Left ventricle myocardium inferior (tissue), 1 donor: Measurements from ENCODE around the gene ALOX5. TPM values are rescaled to one million over a fixed set of nuclear protein-coding genes. Genes with fewer than 3 reads are reported as not detected.

Experiments
- DNase-seq: peaks from one replicate; pipeline ENCODE4 v3.0.0-alpha.2; 2020
- H3K27ac ChIP-seq: fragments of 200-600 bp; replicated peaks from 2 replicates; pipeline ENCODE4 v1.8.0; 2021
- H3K27me3 ChIP-seq: fragments of 200-600 bp; 2 replicates; pipeline ENCODE4 v1.8.0; 2021; ENCODE audit warnings: low read depth
- H3K36me3 ChIP-seq: fragments of 200-600 bp; 2 replicates; pipeline ENCODE4 v1.8.0; 2021
- H3K4me1 ChIP-seq: fragments of 200-600 bp; 2 replicates; pipeline ENCODE4 v1.8.0; 2021
- H3K4me3 ChIP-seq: fragments of 200-600 bp; 2 replicates; pipeline ENCODE4 v1.8.0; 2021; ENCODE audit warnings: mild to moderate bottlenecking, moderate library complexity
- H3K9me3 ChIP-seq: fragments of 200-600 bp; replicated peaks from 2 replicates; pipeline ENCODE4 v1.8.0; 2021
- CTCF ChIP-seq: fragments of 200-600 bp; IDR thresholded peaks from 2 replicates; pipeline ENCODE4 v1.8.0; 2021; ENCODE audit warnings: antibody characterized with exemption, mild to moderate bottlenecking, borderline replicate concordance
- intact Hi-C: fragments of 100-400 bp; cut with micrococcal nuclease; formaldehyde crosslinking; loops from one replicate; pipeline ENCODE4 v1.11.0; 2022
- total RNA-seq: library from RNA; stranded (reverse); fragmentation: NEBNext Ultra II Directional; extraction: Animal tissue kit (Norgen Biotek cat#: 25700); gene quantifications from one replicate; pipeline ENCODE4 v1.2.1, GENCODE V29; 2021
- donor health status: DM: no; HTN: yes; CAD: no; lungs with severe emphysema.

ALOX5 gene
- total RNA-seq, 1 donor from 2014 or later = 3.2 TPM

- no peak for DNase-seq
Observed at GRCh38 chr10:45428611-45429510, 54.8 kb downstream of the ALOX5 start.

DNA sequence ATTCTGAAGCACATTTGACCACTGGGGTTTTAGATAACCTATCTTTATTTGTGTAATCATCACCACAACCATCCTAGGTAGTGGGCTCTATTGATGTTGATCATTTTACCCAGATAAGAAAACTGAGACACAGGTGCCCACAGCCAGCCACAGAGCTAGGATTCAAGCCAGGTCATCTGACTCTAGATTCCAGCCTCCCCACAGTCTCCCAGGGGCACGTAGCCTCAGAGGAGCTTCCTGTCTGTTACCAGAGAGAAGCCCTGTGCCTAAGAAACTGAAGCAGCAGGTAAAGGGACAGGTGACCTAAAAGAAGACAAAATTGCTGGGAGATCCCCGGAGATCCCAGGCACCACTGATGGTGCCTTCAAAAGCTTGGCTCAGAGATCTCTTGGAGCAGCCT is 55.8 kb downstream of the ALOX5 start:
- H3K4me3 ChIP-seq = no peak overlapping the region
- peaks cover 36% of the 10 kb centered on the region for H3K27me3 ChIP-seq
- peaks cover 14% of the 10 kb centered on the region for H3K4me1 ChIP-seq
- DNase-seq = no peak
- H3K36me3 ChIP-seq = no peaks in the 10 kb centered on the region
- intact Hi-C loops = no loop called here
- TF ChIP-seq CTCF = no peak
- H3K27ac ChIP-seq = no peak overlapping the region
- no peaks in the 10 kb centered on the region for H3K9me3 ChIP-seq

More at GRCh38 chr10:45428611-45429510, 54.8 kb downstream of the ALOX5 start:
- no peaks in the 10 kb centered on the region for H3K36me3 ChIP-seq
- H3K9me3 ChIP-seq = no peaks in the 10 kb centered on the region
- intact Hi-C loops = no loop called here
- no peak overlapping the region for H3K27ac ChIP-seq
- H3K27me3 ChIP-seq = peaks cover 36% of the 10 kb centered on the region
- H3K4me3 ChIP-seq = no peak overlapping the region
- peaks cover 14% of the 10 kb centered on the region for H3K4me1 ChIP-seq
- no peak for TF ChIP-seq CTCF

DNA sequence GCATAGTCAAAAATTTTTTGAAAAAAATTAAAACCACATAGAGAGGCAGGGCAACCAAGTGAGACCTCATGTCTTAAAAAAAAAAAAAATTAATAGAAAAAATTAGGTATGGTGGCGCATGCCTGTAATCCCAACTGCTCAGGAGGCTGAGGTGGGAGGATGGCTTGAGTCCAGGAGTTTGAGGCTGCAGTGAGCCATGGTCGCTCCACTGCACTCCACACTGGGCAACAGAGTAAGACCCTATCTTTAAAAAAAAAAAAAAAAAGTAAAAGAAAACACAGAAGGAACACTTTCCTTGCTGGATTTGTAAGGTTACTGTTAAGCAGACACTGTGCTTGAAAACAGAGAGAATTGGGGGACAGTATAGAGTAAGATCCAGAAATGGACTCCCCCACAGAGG is 58.1 kb downstream of the ALOX5 start:
- Histone ChIP-seq H3K4me3 (no peak overlapping the region), H3K27ac (no peak overlapping the region), H3K9me3 (peaks cover 10% of the 10 kb centered on the region), H3K36me3 (no peaks in the 10 kb centered on the region), H3K27me3 (peaks cover 34% of the 10 kb centered on the region), H3K4me1 (peaks cover 14% of the 10 kb centered on the region)
- intact Hi-C loops = no loop called here
- TF ChIP-seq CTCF = no peak
- no peak for DNase-seq

GRCh38 chr10:45432700-45433472 is 58.9 kb downstream of the ALOX5 start:
- intact Hi-C loops = no loop called here
- TF ChIP-seq CTCF = no peak

DNA sequence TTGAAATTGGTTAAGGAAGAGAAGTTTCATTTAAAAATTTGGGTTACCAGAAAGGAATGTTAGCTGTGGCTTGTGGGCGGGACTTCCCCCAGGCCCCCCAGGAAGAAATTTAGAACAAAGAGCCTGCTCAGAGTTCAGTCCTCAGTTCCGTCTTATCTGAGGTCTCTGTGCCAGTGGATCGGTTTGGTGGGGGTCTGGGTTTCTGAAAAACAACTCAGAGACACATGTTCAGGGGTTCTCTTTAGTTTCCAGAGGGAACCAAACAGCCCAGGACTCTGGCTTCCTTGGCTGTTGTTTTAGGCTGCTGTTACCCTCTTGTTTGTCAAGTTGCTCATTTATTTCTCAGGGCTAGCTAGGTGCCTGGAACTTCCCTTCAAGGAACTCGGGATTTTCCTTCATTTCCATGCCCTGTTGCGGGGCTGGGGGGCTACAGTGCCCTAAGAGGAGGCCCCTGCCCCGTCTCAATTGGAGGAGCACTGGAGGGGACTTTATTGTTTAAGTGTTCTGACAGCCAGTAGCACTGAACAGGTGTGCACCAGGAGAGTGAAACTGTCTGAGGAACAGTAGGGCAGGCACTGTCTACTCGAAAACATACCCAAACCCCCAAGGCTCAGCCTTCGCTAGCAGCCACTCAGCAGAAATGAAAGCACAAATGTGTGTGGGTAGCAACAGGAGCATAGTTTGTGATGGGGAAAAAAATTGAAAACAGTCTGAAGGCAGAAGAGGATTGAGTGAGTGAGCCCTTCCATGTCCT is 59.9 kb downstream of the ALOX5 start:
- H3K36me3 ChIP-seq = no peaks in the 10 kb centered on the region
- TF ChIP-seq CTCF = no peak
- H3K27me3 ChIP-seq = peaks cover 19% of the 10 kb centered on the region
- no peaks in the 10 kb centered on the region for H3K4me1 ChIP-seq
- intact Hi-C loops = no loop called here
- H3K4me3 ChIP-seq = no peak overlapping the region
- DNase-seq = no peak
- no peak overlapping the region for H3K27ac ChIP-seq
- peaks cover 10% of the 10 kb centered on the region for H3K9me3 ChIP-seq

More at GRCh38 chr10:45432700-45433472, 58.9 kb downstream of the ALOX5 start:
- Histone ChIP-seq H3K36me3 (no peaks in the 10 kb centered on the region), H3K4me1 (peaks cover 8% of the 10 kb centered on the region), H3K4me3 (no peak overlapping the region), H3K9me3 (peaks cover 10% of the 10 kb centered on the region), H3K27me3 (peaks cover 26% of the 10 kb centered on the region), H3K27ac (no peak overlapping the region)
- DNase-seq = no peak
